Neural progenitor cell (in vitro differentiated cells): ENCODE results near the gene ZNF346. TPM values are rescaled to one million over a fixed set of nuclear protein-coding genes. Genes with fewer than 3 reads are reported as not detected.

Experiments
- DNase-seq: peaks from one replicate; pipeline ENCODE4 v3.0.0-alpha.2; 2016; ENCODE audit warnings: low spot score
- H2AFZ ChIP-seq: fragments of 200-600 bp; sonication (generic); replicated peaks from 2 replicates; pipeline ENCODE4 v1.6.1; 2016; ENCODE audit warnings: antibody characterized with exemption
- H3F3A ChIP-seq: fragments of 200-600 bp; sonication (generic); 2 replicates; pipeline ENCODE4 v1.6.1; 2016; ENCODE audit warnings: antibody characterized with exemption, low read depth
- H3K27ac ChIP-seq: fragments of 200-600 bp; sonication (generic); 2 replicates; pipeline ENCODE4 v1.5.1; 2016; ENCODE audit warnings: mild to moderate bottlenecking
- H3K27me3 ChIP-seq: fragments of 200-600 bp; sonication (generic); 2 replicates; pipeline ENCODE4 v1.6.1; 2016; ENCODE audit warnings: mild to moderate bottlenecking, moderate library complexity
- H3K36me3 ChIP-seq: fragments of 200-600 bp; sonication (generic); 2 replicates; pipeline ENCODE4 v1.5.1; 2016
- H3K4me1 ChIP-seq: fragments of 200-600 bp; sonication (generic); 2 replicates; pipeline ENCODE4 v1.6.1; 2016; ENCODE audit warnings: mixed run types
- H3K4me2 ChIP-seq: fragments of 200-600 bp; sonication (generic); 2 replicates; pipeline ENCODE4 v1.6.1; 2016
- H3K4me3 ChIP-seq: fragments of 200-600 bp; sonication (generic); 2 replicates; pipeline ENCODE4 v1.5.1; 2016
- H3K79me2 ChIP-seq: fragments of 200-600 bp; sonication (generic); 2 replicates; pipeline ENCODE4 v1.6.1; 2016; ENCODE audit warnings: low read depth
- H3K9ac ChIP-seq: fragments of 200-600 bp; sonication (generic); 2 replicates; pipeline ENCODE4 v1.6.1; 2016
- H3K9me3 ChIP-seq: fragments of 200-600 bp; sonication (generic); 2 replicates; pipeline ENCODE4 v1.5.1; 2016; ENCODE audit warnings: low read depth
- H4K20me1 ChIP-seq: fragments of 200-600 bp; sonication (generic); 2 replicates; pipeline ENCODE4 v1.6.1; 2016; ENCODE audit warnings: low read depth
- H3K27ac Mint-ChIP-seq: 3 replicates; pipeline ENCODE4 v1.8.0; 2021; ENCODE audit warnings: mixed read lengths
- H3K27me3 Mint-ChIP-seq: 2 replicates; pipeline ENCODE4 v1.8.0; 2022; ENCODE audit warnings: low read depth, mild to moderate bottlenecking, inconsistent platforms, moderate library complexity, mixed read lengths; ENCODE audit not compliant: insufficient read depth
- H3K36me3 Mint-ChIP-seq: 3 replicates; pipeline ENCODE4 v1.8.0; 2021; ENCODE audit warnings: mixed read lengths
- H3K4me1 Mint-ChIP-seq: 3 replicates; pipeline ENCODE4 v1.8.0; 2021; ENCODE audit warnings: mixed read lengths
- H3K4me3 Mint-ChIP-seq: 3 replicates; pipeline ENCODE4 v1.8.0; 2021; ENCODE audit warnings: mild to moderate bottlenecking, moderate library complexity, mixed read lengths
- H3K9me3 Mint-ChIP-seq: 3 replicates; pipeline ENCODE4 v1.8.0; 2020; ENCODE audit warnings: mixed read lengths
- CTCF ChIP-seq: fragments of 200-600 bp; sonication (generic); IDR thresholded peaks from 2 replicates; pipeline ENCODE4 v1.5.1; 2017; ENCODE audit warnings: antibody characterized with exemption, mild to moderate bottlenecking
- EZH2 ChIP-seq: fragments of 200-600 bp; sonication (generic); IDR thresholded peaks from 2 replicates; pipeline ENCODE4 v1.6.1; 2017; ENCODE audit warnings: antibody characterized with exemption, mild to moderate bottlenecking, moderate library complexity
- EZH2phosphoT487 ChIP-seq: fragments of 200-600 bp; sonication (generic); IDR thresholded peaks from 2 replicates; pipeline ENCODE4 v1.6.1; 2017; ENCODE audit warnings: antibody characterized with exemption
- total RNA-seq: library from RNA; depleted of rRNA; stranded (reverse); fragments of >200 nt; gene quantifications from 2 replicates; pipeline ENCODE4 v1.2.3, GENCODE V29; 2015; ENCODE audit warnings: low replicate concordance

ZNF346 gene
- total RNA-seq, 1 donor from 2014 or later = 28.2 TPM

GRCh38 chr5:177066224-177066623, 43.7 kb downstream of the ZNF346 start:
- no peaks in the 10 kb centered on the region for H3K4me1 ChIP-seq
- H3K27ac ChIP-seq = no peak overlapping the region
- H3K27me3 ChIP-seq = no peaks in the 10 kb centered on the region
- H3K27ac Mint-ChIP-seq = no peak overlapping the region
- peaks cover 6% of the 10 kb centered on the region for H3K4me1 Mint-ChIP-seq
- TF ChIP-seq CTCF (no peak), EZH2 (no peak), EZH2phosphoT487 (no peak)
- H3K4me3 ChIP-seq = no peak overlapping the region
- no peaks in the 10 kb centered on the region for H4K20me1 ChIP-seq
- H3F3A ChIP-seq = no peaks in the 10 kb centered on the region
- no peak overlapping the region for H2AFZ ChIP-seq
- no peak overlapping the region for H3K9ac ChIP-seq
- peaks cover 5% of the 10 kb centered on the region for H3K27me3 Mint-ChIP-seq
- no peaks in the 10 kb centered on the region for H3K36me3 ChIP-seq
- H3K36me3 Mint-ChIP-seq = peaks cover 13% of the 10 kb centered on the region
- H3K9me3 ChIP-seq = no peaks in the 10 kb centered on the region
- H3K4me2 ChIP-seq = no peak overlapping the region
- H3K79me2 ChIP-seq = no peaks in the 10 kb centered on the region
- no peak overlapping the region for H3K4me3 Mint-ChIP-seq
- no peaks in the 10 kb centered on the region for H3K9me3 Mint-ChIP-seq
- DNase-seq = no peak

GRCh38 chr5:177067503-177067902, 45.0 kb downstream of the ZNF346 start:
- peaks cover 10% of the 10 kb centered on the region for H3K4me1 Mint-ChIP-seq
- H3K27ac ChIP-seq = no peak overlapping the region
- H3F3A ChIP-seq = peaks cover 2% of the 10 kb centered on the region
- no peak overlapping the region for H3K4me3 ChIP-seq
- H4K20me1 ChIP-seq = no peaks in the 10 kb centered on the region
- H3K27me3 ChIP-seq = no peaks in the 10 kb centered on the region
- H3K4me1 ChIP-seq = no peaks in the 10 kb centered on the region
- no peak overlapping the region for H3K4me2 ChIP-seq
- H3K36me3 Mint-ChIP-seq = peaks cover 13% of the 10 kb centered on the region
- H3K9me3 ChIP-seq = no peaks in the 10 kb centered on the region
- no peak overlapping the region for H3K4me3 Mint-ChIP-seq
- H3K79me2 ChIP-seq = no peaks in the 10 kb centered on the region
- no peak overlapping the region for H3K27ac Mint-ChIP-seq
- no peak for TF ChIP-seq CTCF
- TF ChIP-seq EZH2 = no peak
- TF ChIP-seq EZH2phosphoT487 = no peak
- H3K27me3 Mint-ChIP-seq = peaks cover 7% of the 10 kb centered on the region
- no peaks in the 10 kb centered on the region for H3K36me3 ChIP-seq
- no peak overlapping the region for H2AFZ ChIP-seq
- H3K9me3 Mint-ChIP-seq = no peaks in the 10 kb centered on the region
- no peak overlapping the region for H3K9ac ChIP-seq
- no peak for DNase-seq

- no peak overlapping the region for H3K27ac ChIP-seq
- no peaks in the 10 kb centered on the region for H3K36me3 ChIP-seq
- Mint-ChIP-seq H3K9me3 (no peaks in the 10 kb centered on the region), H3K27ac (peak overlapping the region; percentile 51), H3K4me1 (peaks cover 10% of the 10 kb centered on the region), H3K4me3 (no peak overlapping the region), H3K36me3 (peaks cover 5% of the 10 kb centered on the region), H3K27me3 (peaks cover 5% of the 10 kb centered on the region)
- no peak for DNase-seq
- no peaks in the 10 kb centered on the region for H3K27me3 ChIP-seq
- no peak overlapping the region for H3K4me3 ChIP-seq
- H3F3A ChIP-seq = peaks cover 2% of the 10 kb centered on the region
- no peaks in the 10 kb centered on the region for H4K20me1 ChIP-seq
- H3K4me1 ChIP-seq = no peaks in the 10 kb centered on the region
- no peak overlapping the region for H3K9ac ChIP-seq
- TF ChIP-seq EZH2 = no peak
- no peak for TF ChIP-seq CTCF
- H2AFZ ChIP-seq = no peak overlapping the region
- H3K9me3 ChIP-seq = no peaks in the 10 kb centered on the region
- no peaks in the 10 kb centered on the region for H3K79me2 ChIP-seq
- H3K4me2 ChIP-seq = no peak overlapping the region
These were observed 48.2 kb downstream of the ZNF346 start for GRCh38 chr5:177070536-177071191.
